Keratinocyte (primary cell): ENCODE measurements around the gene CNEP1R1. TPM values are rescaled to one million over a fixed set of nuclear protein-coding genes. Genes with fewer than 3 reads are reported as not detected.
"Not testable (repeated sequence)": the region's sequence is repeated elsewhere in the genome, so short reads cannot be mapped to it uniquely, and the experiment has no call there.

ENCODE experiments used
- DNase-seq: peaks from one replicate; pipeline ENCODE4 v3.0.0-alpha.2; 2011; ENCODE audit warnings: low read depth, missing footprints, low spot score
- FAIRE-seq: peaks from 2 replicates; lab custom pipeline; 2011; peaks lifted over from hg19 to GRCh38; lab: Jason Lieb, UNC
- H2AFZ ChIP-seq: 2 replicates; pipeline ENCODE4 v1.6.0; 2012; ENCODE audit warnings: low read length, control low read depth, inconsistent platforms; ENCODE audit not compliant: control insufficient read depth
- H3K27ac ChIP-seq: 2 replicates; pipeline ENCODE4 v1.5.1; 2011; ENCODE audit warnings: low read length; ENCODE audit not compliant: control insufficient read depth, insufficient read depth
- H3K27me3 ChIP-seq: 3 replicates; pipeline ENCODE4 v1.6.0; 2011; ENCODE audit warnings: low read length; ENCODE audit not compliant: control insufficient read depth, insufficient read depth; ENCODE audit errors: extremely low read depth
- H3K36me3 ChIP-seq, 2 experiments: 2 replicates in 1 of 2; 3 replicates in 1 of 2; pipeline ENCODE4 v1.5.1; 2011; ENCODE audit warnings: low read length in 2 of 2, mild to moderate bottlenecking in 1 of 2; ENCODE audit not compliant: control insufficient read depth in 2 of 2, insufficient read depth in 2 of 2; ENCODE audit errors: extremely low read depth in 1 of 2
- H3K4me1 ChIP-seq: 3 replicates; pipeline ENCODE4 v1.5.1; 2011; ENCODE audit warnings: low read length; ENCODE audit not compliant: control insufficient read depth, insufficient read depth; ENCODE audit errors: extremely low read depth
- H3K4me2 ChIP-seq: 3 replicates; pipeline ENCODE4 v1.6.0; 2011; ENCODE audit warnings: low read depth, low read length; ENCODE audit not compliant: control insufficient read depth, insufficient read depth; ENCODE audit errors: extremely low read depth
- H3K4me3 ChIP-seq, 3 experiments: fragments of 200-600 bp in 1 of 3; sonication (generic) in 1 of 3; 2 replicates in 2 of 3; 3 replicates in 1 of 3; pipeline ENCODE4 v1.5.1; 2011 to 2016; ENCODE audit warnings: low read length in 3 of 3, mild to moderate bottlenecking in 3 of 3, control low read depth in 2 of 3, inconsistent platforms in 1 of 3, low read depth in 1 of 3, mixed read lengths in 1 of 3, mixed run types in 1 of 3, moderate library complexity in 1 of 3; ENCODE audit not compliant: control insufficient read depth in 2 of 3, insufficient read depth in 2 of 3; ENCODE audit errors: extremely low read depth in 1 of 3
- H3K79me2 ChIP-seq: 2 replicates; pipeline ENCODE4 v1.6.0; 2012; ENCODE audit warnings: low read length; ENCODE audit not compliant: control insufficient read depth, insufficient read depth
- H3K9ac ChIP-seq: 3 replicates; pipeline ENCODE4 v1.6.0; 2011; ENCODE audit warnings: low read length; ENCODE audit not compliant: control insufficient read depth, insufficient read depth; ENCODE audit errors: extremely low read depth
- H3K9me1 ChIP-seq: 3 replicates; pipeline ENCODE4 v1.6.0; 2011; ENCODE audit warnings: low read length; ENCODE audit not compliant: control insufficient read depth, insufficient read depth; ENCODE audit errors: extremely low read depth
- H3K9me3 ChIP-seq: 2 replicates; pipeline ENCODE4 v1.5.1; 2012; ENCODE audit warnings: low read depth, low read length; ENCODE audit not compliant: control insufficient read depth
- H4K20me1 ChIP-seq: 3 replicates; pipeline ENCODE4 v1.6.0; 2011; ENCODE audit warnings: low read length; ENCODE audit not compliant: control insufficient read depth, insufficient read depth; ENCODE audit errors: extremely low read depth
- CTCF ChIP-seq, 3 experiments: IDR thresholded peaks in 1 of 3; conservative IDR thresholded peaks in 1 of 3; optimal IDR thresholded peaks in 1 of 3; 2 replicates in 2 of 3; 3 replicates in 1 of 3; pipeline versions ENCODE3 to v1.5.1; 2011; ENCODE audit warnings: low read length in 3 of 3, mild to moderate bottlenecking in 3 of 3, moderate library complexity in 2 of 3, control low read depth in 1 of 3, inconsistent platforms in 1 of 3; ENCODE audit not compliant: insufficient read depth in 2 of 3; ENCODE audit errors: extremely low read depth in 1 of 3
- EZH2 ChIP-seq: IDR thresholded peaks from one replicate; pipeline ENCODE4 v1.6.1; 2012; ENCODE audit warnings: inconsistent platforms, mild to moderate bottlenecking, low read length, moderate library complexity
- dilution Hi-C: fragments of 300-500 bp; cut with MboI; formaldehyde crosslinking; loops from one replicate; pipeline ENCODE4 v1.7.0; 2020; ENCODE audit warnings: low sequenced_read_pairs; ENCODE audit not compliant: extremely low pct_ligation_motif_present
- polyA plus RNA-seq, 5 experiments: library from polyadenylated mRNA; depleted of rRNA in 3 of 5; stranded (reverse) in 3 of 5; stranded (forward) in 1 of 5; unstranded in 1 of 5; fragments of >200 nt; gene quantifications; 1 replicate in 1 of 5; 2 replicates in 3 of 5; 3 replicates in 1 of 5; pipeline versions ENCODE4 v1.2.1 to v1.2.3, GENCODE V29; 2011 to 2012; ENCODE audit warnings: missing spikeins in 2 of 5, low read depth in 1 of 5, low replicate concordance in 1 of 5

Gene CNEP1R1
- polyA plus RNA-seq, 1 donor (not counting 4 experiments of a cell fraction or from before 2014, with no cell fraction given), result 28.5 TPM

- no peaks in the 10 kb centered on the region for H3K9me3 ChIP-seq
- H2AFZ ChIP-seq, result no peak overlapping the region
- DNase-seq, result no peak
- FAIRE-seq, result no peak
- no peaks in the 10 kb centered on the region for H3K9me1 ChIP-seq
- no peaks in the 10 kb centered on the region for H3K79me2 ChIP-seq
- no peaks in the 10 kb centered on the region for H4K20me1 ChIP-seq
- dilution Hi-C loops, result no loop called here
- no peak overlapping the region for H3K4me3 ChIP-seq
- H3K4me1 ChIP-seq, result no peaks in the 10 kb centered on the region
- H3K27me3 ChIP-seq, result no peaks in the 10 kb centered on the region
- no peak overlapping the region for H3K27ac ChIP-seq
- H3K36me3 ChIP-seq, result no peaks in the 10 kb centered on the region
- H3K4me2 ChIP-seq, result no peak overlapping the region
- H3K9ac ChIP-seq, result no peak overlapping the region
- TF ChIP-seq EZH2 (no peak), CTCF (optimal IDR thresholded peaks at IDR 0.05 in 1 of 3, IDR thresholded peaks at IDR 0.05 in 1 of 3, conservative IDR thresholded peaks at IDR 0.05 in 1 of 3; ENCODE audit: extremely low read depth in 1 of 3, insufficient read depth in 2 of 3, low read length in 3 of 3) (no peak)
These were observed 13.3 kb upstream of the CNEP1R1 start for GRCh38 chr16:50011707-50012106.

DNA sequence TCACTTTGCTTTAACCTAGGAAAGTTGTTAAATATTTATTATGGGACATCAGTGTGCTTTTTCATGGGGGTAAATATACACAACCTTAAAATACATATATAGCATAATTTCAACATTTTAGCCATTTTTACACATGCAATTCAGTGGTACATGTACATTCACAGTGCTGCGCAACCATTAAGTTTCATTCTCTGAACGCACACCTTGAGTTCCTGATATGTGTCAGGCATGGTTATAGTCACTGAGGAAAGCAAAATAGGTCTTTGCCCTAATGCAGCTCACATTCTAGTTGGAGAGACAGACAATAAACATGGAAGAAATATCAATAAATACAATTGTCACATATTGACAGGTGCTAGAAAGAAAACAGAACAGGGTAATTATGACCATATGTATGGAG, 12.8 kb upstream of the CNEP1R1 start:
- Histone ChIP-seq H3K9me3 (no peaks in the 10 kb centered on the region), H3K27ac (no peak overlapping the region), H3K4me3 (no peak overlapping the region), H3K9me1 (no peaks in the 10 kb centered on the region), H3K79me2 (no peaks in the 10 kb centered on the region), H4K20me1 (no peaks in the 10 kb centered on the region), H3K27me3 (no peaks in the 10 kb centered on the region), H3K36me3 (no peaks in the 10 kb centered on the region), H3K4me2 (no peak overlapping the region), H2AFZ (no peak overlapping the region), H3K4me1 (no peaks in the 10 kb centered on the region), H3K9ac (no peak overlapping the region)
- no peak for DNase-seq
- TF ChIP-seq EZH2 (no peak), CTCF (optimal IDR thresholded peaks at IDR 0.05 in 1 of 3, IDR thresholded peaks at IDR 0.05 in 1 of 3, conservative IDR thresholded peaks at IDR 0.05 in 1 of 3; ENCODE audit: extremely low read depth in 1 of 3, insufficient read depth in 2 of 3, low read length in 3 of 3) (no peak)
- no peak for FAIRE-seq
- dilution Hi-C loops, result no loop called here

GRCh38 chr16:50014211-50014610, 10.8 kb upstream of the CNEP1R1 start:
- DNase-seq, H3K27ac ChIP-seq, H3K36me3 ChIP-seq, H3K9ac ChIP-seq, dilution Hi-C loops, H3K4me3 ChIP-seq, H3K27me3 ChIP-seq, H3K79me2 ChIP-seq, H3K9me1 ChIP-seq, H3K4me2 ChIP-seq, H2AFZ ChIP-seq, FAIRE-seq, H3K9me3 ChIP-seq, H4K20me1 ChIP-seq, H3K4me1 ChIP-seq: not testable (repeated sequence)
